Stimulated activated CD4-positive, alpha-beta T cell treated with anti-CD3 and anti-CD28 coated beads, TNF-alpha, amount 100 ng/mL, for 48 hours (primary cell): ENCODE measurements around the gene EXT2.

ENCODE experiments used
- DNase-seq, 3 donors: peaks; one replicate each; pipeline ENCODE4 v3.0.0-alpha.2; 2020; ENCODE audit warnings: low read depth in 3 of 3

The EXT2 gene

DNA sequence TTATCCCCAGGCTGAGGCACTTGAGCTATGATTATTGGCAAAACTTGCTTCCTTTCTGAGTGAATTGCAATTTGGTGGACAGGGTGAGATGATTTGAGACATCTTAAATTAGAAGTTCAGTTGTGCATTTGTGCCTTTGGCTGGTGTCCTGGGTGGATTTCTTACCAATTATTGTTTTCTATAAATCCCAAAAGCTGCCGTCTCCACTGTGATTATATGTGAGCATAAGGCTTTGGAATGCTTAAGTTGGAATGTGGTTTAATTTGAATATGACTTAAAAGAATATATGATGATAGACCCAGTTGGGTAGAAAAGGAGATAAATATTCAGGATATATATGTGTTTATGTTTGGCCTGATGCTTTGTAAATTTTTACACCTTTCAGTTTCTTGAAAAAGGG lies 70.0 kb downstream of the EXT2 start:
- DNase-seq = no peak

DNA sequence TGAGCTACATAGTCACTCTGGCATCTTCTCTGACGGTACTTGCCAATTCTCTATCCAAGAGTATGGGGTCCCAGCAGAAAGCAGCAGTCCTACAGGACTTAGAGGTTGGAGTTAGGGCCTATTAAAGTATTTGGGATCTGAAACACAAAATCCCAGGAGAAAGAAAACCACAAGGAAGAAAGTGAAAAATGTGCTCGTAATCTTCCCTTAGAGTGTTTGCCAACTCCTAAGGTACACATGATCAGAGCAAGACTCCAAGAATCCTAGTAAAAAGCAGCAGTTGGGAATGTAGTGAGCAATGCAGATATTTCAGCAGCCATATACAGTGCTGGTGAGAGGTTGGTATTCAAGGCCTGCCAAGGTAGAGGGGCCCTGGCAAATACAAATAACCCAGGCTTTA lies 71.6 kb downstream of the EXT2 start:
- DNase-seq = no peak

DNA sequence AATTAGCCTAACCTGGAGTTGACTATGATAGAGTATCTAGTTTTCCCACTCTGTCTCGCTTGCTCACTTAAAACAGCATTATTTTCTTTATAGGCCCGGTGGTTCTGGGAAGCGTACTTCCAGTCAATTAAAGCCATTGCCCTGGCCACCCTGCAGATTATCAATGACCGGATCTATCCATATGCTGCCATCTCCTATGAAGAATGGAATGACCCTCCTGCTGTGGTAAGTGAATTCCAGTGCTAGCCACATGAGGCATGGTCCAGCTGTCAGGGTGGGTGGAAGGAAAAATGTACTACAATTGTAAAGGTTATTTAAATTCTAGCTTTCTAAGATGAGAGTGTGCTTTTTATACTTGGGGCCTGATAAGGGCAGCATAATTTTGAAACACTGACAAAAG lies 76.0 kb downstream of the EXT2 start:
- DNase-seq = no peak

DNA sequence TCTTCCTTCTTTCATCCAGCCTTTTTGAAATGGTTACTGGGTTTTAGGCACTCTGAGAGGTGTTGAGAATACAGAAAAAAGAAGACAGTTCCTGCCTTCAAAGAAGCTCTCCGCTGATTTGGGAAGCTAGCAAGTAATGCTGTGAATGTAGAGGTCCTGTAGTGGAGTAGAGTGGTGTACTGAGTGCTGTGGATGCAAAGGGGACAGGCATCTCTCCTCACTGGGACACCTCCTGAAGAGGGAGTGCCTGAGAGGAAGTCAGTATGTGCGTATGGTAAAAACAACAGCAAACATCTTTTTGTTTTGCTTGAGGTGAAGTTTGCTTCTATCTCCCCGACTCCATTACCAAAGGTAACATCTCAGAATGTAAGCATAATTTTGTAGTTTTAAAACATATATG lies 77.5 kb downstream of the EXT2 start:
- DNase-seq = no peak

DNA sequence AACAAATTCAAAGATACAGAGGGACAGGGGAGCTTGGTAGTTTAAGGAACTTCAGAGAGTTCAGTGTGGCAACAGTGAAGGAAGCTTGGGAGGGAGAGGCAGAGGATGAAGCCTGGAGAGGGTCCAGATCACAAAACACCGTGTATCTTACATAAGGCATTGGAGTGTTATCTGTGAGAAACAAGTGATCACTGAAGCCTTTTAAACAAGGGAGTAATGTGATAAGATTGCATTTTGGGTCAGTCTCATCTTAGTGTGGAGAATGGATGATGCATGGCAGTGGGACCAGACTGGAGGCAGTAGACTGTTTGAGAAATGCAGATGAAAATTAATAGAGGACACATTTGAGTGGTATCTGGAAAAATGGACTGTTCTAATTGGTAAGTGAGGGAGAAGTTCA lies 79.4 kb downstream of the EXT2 start:
- DNase-seq = no peak

DNA sequence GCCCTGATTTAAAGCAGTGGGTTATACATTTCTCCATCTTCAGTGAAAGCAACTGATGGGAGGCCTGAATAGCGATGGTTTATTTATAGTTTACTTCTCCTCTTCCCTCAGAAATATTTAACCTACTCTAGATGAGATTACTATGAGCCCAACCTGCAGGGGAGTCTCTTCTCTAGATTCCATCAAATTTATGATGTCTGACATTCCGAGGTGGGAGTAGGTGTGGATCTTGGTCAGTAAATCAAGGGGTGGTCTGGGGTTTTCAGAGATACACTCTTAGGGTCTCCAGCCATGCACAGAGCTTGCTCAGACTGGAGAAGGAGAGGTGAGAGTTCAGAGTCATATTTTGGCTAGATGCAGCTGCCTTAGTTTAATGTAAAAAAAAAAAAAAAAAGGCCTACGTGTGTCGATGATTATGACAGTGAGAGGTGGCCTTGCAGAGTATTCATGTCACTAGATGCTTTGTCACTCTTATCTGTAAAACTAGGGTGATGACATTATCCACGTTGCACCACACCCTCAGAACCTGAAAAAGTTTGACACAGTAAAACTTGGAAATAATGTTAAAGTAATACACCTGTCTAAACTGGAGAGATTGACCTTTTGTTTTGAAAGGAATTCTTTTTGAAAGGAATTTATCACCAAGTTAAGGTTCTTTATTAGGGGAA lies 81.2 kb downstream of the EXT2 start:
- no peak for DNase-seq

DNA sequence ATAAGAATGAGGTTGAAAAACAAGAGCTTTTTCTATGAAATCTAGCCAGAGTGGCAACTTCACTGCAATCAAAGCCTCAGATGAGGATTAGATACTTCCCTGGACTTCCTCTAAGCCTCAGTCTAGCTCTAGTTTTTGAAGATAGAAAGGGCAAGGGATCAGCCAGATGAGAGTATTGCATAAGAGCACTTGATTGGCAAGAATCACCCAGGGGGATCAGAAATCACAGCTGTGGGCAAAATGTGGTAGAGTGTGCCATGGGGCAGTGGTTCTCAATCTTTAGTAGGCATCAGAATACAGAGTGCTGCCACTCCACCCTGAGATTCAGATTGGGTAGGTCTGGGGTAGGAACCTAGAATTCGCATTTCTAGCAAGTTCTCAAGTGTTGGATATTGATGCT lies 82.4 kb downstream of the EXT2 start:
- no peak for DNase-seq

DNA sequence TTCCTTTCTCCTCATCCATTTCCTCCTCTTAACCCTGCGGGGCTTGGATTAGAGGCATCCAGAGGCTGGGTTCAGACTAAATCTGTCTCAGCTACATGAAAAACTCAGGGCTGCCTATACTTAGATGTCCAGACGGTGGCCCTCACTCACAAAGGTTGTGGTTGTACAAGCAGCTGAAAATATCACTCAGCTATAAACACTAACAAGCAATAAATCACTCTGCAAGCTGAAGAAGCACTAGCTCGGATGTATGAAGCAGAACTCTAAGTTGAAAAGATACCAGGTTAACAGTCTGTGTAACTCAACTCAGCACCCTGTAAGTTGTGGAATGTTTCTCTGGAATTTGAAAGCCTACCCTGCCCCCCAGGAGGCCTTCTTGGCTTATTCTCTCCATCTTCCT lies 82.9 kb downstream of the EXT2 start:
- no peak for DNase-seq

DNA sequence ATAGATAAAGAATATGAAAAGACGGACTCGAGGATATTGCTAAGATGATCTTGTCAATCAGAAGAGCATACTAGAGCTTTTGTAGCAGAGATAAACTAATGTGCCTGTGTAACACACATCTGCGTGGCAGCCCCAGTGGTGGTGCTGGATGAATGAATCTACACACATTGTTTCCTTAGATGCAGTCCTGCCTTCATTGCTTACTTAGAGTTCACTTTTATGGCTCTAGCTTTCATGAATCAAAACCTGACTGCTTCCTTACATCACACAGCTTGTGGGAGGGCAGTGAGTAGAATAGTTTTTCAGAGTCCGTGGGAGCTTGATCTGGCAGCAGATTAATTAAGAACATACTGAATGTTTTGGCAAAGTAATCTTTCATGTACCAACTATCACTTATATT lies 83.7 kb downstream of the EXT2 start:
- DNase-seq = no peak

DNA sequence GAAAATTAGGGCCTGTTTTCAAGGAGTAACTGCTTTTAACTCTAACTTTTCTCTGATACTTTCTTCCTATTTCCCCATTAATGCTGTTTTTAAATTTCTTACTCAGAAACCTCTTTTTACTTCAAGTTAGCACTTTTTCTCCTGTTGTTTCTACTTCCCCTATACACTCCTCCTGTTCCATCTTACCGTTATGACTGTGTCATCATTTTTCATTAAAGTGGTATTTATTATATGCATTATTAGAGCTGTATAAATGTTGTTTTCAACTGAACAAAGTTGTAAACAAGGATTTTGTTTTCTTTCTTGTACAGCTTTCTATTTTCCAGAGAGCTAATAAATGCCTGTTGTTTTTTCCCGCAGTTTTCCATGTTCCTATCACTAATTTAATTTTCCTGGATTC lies 84.6 kb downstream of the EXT2 start:
- no peak for DNase-seq

DNA sequence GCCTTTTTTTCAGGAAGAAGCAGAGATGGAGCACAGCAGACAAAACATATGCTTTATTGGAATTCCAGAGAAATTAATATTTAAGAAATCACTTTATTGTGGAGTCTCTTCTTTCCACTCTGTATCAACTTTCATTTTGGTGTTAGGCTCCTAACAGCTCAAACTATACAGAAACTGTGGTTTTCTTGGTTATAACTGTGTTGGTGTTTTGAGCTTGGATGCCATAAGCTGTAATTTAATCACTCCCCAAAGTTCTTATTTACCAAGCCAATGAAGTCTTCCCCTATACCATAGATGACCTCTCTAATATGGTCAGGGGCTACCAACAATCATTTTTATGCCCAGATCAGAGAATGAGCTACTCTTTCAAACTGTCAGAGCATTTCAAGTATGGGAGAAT lies 90.0 kb downstream of the EXT2 start:
- no peak for DNase-seq

DNA sequence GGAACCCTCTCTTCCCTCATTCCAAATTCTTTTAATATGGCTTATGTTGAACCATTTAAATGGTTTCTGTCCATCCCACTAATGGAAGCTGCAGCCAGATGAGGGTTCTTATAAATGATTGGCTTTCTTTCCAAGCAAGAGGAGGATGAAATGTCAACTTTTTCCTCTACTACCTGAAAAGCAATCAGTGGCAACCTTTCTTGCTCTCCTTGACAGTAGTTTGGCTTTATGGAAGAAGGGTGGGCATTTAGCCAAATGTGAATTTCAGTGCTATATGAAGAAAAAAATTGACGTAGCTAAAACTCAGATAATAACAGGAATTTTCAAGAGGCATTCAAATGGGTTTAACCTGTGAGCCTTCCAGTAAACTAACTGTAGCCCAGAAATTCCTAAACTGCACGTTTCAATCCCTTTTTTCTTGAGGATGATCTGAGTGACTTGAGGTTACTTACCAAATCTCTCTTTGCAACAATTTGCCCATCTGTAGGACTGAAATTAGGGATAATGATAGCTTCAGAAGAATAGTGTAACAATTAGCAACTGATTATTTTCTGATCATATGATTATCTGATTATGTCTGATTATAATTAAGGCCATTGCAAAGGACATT lies 90.9 kb downstream of the EXT2 start:
- no peak for DNase-seq

DNA sequence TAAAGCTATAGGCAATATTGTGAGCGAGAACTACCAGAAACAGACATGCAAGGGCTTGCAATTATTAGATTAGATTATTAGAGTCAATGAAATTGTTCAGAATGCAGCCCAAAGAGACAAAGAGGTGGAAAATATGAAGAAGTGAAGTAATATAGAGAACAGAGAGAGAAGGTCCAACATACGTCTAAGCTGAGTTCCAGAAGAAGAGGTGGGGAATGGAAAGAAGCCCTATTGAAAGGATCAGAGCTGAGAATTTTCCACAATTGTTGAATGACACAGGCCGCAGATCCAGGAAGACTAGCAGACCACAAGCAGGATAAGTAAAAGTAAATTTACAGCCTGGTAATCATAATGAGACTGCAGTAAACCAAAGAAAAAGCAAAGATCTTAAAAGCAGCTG lies 93.2 kb downstream of the EXT2 start:
- no peak for DNase-seq

DNA sequence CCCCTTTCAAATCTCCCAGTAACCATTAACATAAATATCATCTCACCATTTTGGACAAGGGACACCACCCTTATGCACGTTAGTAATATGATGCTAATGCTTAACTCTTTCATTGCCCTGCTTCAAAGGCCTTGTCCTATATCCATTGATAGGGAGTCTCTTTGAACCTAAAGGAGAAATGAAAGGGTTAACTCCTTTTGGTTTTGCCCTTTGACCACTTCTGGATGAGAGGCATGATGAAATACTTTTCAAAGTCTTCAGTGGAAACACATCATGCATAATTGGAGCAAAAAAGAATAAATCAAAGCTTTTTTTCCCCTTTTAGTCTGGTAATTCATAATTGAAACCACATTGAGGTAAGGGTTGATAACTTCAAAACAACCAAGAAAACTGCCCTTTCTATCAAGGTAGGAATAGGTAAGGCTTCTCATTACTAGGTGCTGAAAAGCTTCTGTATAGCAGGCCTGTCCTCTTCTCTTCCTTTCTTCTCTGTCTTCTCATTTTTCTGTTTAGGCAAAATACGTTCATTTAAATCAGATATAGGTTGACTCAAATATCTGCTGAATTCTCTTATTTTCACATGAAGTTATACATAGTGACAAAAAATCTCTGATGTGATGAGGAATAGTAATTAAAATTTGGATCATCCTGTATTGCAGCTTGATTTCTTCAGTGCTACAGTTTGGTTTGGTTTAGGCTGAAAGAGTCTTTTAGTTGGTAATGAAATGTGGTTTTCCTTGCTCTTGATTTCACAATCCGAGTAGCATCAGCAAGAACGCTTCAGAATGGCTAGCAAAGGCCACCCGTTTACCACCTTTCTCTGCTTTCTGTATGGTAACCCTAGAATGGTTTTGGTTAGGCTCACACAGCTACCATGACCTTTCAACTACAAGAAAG lies 94.8 kb downstream of the EXT2 start:
- no peak for DNase-seq

DNA sequence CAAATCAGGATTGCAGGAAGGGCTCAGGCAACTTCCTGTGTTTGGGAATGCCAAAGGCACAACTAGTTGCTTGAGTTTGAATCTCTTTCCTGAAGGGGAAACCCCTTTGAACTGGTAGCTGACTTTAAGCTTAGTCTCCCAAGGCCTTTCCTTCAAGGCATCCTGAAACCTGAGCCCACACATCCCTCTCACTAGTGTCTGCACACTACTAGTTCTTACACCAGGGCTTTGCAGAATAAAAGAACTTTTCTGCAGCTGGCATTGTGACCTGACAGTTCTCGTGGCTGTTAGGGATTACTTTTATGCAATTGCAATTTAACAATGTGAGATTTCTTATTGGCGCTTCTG lies 95.4 kb downstream of the EXT2 start:
- no peak for DNase-seq

DNA sequence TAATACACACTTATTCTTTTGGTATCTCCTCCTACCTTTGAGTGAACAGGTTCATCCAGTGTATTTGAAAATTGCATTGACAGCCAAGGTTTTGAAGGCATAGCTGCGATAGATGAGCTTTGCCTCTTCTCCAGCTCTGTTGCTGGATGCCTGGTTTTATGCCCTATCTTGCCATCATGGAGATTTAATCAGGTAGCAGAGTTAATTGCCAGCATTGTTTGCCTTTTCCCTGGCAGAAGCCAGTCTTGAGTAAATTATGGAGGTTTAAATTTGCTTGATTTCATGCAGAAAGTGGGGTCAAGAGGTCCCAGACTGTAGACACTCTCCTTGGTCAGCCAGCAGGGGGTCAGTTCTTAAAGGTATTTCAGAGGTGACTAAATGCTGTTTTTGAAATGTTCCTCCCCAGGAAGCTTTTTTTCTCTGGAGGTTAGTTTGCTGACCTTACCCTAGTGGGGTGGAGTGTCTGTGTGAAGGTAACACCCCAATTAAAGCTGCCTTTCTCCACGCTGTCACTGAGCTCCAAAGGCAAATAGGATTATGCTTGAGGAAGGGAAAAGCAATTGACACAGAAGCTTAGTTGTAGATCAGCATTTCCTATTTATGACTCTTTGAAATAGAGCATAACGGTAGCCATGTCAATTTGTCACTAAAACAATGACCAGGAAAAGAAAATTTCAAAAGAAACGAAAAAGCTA lies 96.0 kb downstream of the EXT2 start:
- no peak for DNase-seq

DNA sequence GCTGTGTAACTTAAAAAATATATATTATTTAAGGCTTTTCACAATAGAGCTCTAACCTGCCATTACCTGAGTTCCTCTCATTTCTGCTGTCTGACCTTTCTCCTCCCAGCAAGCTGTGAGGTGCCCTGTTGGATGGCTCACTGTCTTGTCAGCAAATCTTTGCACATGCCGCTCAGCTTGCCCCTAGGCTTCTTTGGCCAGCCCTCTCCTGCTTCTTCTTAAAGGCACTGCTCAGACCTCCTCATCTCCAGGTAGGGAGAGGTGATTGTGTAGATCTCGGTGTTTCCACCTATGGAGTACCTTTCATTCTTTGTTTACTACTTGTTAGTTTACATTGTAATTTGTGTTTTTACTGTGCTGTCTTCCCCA lies 96.5 kb downstream of the EXT2 start:
- no peak for DNase-seq

DNA sequence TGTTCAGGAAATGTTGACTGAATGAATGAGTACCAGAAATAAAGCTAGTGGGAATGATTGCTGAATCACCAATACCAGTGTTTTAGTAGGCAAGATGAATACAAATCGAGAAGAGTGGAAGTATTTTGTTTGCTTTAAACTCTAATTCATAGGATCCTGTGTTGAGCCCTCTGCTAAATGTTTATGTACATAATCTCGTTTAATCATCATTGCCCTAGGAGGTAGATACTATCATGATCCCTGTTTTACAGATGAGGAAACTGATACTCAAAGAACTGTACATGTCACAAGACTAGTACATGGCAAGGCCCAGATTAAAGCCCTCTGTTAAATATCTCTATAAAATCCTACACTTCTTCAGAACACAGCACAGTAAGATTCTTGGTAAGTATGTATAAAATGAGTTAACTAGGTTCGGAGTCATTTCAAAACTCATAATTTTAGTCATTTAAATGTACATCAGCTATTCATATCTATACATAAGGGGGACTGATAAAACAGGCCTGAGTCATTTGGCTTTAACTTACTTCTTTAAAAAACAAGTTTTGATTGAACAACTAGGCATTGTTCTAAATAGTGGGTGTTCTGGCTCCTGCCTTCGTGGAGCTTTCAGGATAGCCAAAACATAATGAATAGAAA lies 97.1 kb downstream of the EXT2 start:
- no peak for DNase-seq

DNA sequence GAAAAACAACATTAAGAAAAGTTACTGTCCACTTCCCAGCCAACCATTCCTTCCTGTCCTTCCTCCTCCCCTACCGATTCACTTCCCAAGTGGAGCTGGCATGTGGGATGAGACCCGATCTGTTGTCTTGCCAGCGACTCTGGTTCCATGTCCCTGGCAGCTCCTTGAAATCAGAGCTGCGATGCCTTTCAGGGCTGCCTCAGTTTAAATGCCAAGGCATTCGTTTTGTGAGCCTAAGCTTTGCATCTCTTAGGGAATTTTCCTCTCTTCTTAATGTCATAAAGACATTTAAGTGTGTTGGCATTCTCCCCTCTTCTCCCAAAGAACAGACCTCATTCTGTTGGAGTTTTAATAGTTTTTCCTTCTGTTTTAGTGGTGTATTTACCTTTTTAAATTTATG lies 98.4 kb downstream of the EXT2 start:
- DNase-seq = no peak

DNA sequence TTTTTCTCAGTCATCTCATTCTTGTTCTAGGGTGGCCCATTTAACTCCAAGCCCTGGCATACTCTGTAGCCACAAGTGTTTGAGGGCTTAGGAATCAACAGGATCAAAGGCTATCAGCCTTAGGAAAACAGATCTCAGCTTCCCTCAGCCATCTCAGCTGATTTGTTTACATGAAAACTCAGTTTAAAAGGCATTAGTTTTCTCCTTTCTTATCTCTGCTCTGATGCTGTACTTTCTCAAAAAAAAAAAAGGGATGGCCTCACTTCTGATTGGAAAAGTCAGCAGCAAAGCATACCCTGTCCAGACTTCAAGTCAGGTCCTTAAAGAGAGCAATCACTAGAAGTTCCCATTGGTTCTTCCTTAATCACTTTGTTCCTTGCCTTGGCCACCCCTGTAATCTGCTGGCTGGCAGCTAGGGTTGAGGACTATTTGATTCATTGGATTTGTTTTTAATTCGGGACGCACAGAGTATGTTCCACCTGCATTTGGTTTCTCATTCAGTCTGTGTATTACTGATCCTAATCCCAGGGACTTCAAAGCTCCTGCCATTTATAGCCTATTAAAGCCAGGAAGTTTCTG lies 102.8 kb downstream of the EXT2 start:
- DNase-seq = no peak

DNA sequence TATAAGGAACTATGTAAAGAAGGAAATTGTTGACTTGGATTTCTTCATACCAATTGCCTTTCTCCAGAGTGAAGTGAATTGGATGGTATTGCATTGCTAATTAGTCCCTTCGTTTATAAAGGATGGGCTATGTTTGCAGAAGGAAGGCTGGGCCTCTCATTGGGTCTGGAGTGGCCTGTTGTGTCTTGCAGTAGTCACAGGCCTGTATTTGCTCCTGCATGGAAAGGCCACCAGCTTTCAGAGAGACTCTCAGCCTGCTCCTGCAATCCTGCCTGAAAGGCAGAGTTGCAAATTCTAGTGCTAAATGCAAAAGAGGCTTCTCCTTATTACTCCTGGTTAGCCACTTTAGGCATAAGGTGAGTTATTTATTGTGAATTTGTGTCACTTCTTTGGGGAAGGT lies 103.8 kb downstream of the EXT2 start:
- no peak for DNase-seq

DNA sequence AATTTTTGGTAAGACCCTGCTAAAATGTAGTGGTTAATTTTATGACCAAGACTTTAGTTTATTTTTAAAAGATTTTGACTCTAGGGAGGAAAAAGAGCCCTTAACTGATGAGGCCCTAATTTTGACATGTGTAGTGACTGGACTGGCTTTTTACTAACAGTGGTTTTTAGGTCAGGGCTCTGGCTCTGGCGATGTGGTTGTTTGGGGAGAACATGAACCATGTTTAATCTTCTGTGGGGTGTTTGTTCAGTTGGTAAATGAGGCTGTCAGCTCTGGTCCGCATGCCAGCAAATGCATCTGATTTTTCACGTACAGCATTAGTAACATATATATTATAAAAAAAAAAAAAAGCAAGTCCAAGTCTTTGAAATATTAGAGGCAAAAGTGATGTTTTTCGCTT lies 104.3 kb downstream of the EXT2 start:
- DNase-seq = no peak
